GM10248 (cell line): Measurements from ENCODE around the gene RNF130.

ENCODE experiments used
- CTCF ChIA-PET: fragments of 300-600 bp; sonication (Branson Sonifier 250); formaldehyde crosslinking; extraction: SDS; loops from one replicate; lab custom pipeline; 2021; ENCODE audit warnings: antibody characterized with exemption; lab: Yijun Ruan, JAX
- POLR2A ChIA-PET: fragments of 350-650 bp; sonication (Branson Sonifier 250); formaldehyde crosslinking; extraction: SDS; loops from one replicate; lab custom pipeline; 2020; ENCODE audit warnings: antibody characterized with exemption; lab: Yijun Ruan, JAX
- DNase-seq: peaks from one replicate; pipeline ENCODE4 v3.0.0; 2012; ENCODE audit errors: extremely low spot score
- TF ChIP-seq, protein P1 (sequence below): IDR thresholded peaks from 2 replicates; pipeline ENCODE4 v1.5.1; 2012; ENCODE audit warnings: mild to moderate bottlenecking, low read depth; ENCODE audit errors: extremely low read depth, missing control alignments, control extremely low read depth

Gene RNF130

DNA sequence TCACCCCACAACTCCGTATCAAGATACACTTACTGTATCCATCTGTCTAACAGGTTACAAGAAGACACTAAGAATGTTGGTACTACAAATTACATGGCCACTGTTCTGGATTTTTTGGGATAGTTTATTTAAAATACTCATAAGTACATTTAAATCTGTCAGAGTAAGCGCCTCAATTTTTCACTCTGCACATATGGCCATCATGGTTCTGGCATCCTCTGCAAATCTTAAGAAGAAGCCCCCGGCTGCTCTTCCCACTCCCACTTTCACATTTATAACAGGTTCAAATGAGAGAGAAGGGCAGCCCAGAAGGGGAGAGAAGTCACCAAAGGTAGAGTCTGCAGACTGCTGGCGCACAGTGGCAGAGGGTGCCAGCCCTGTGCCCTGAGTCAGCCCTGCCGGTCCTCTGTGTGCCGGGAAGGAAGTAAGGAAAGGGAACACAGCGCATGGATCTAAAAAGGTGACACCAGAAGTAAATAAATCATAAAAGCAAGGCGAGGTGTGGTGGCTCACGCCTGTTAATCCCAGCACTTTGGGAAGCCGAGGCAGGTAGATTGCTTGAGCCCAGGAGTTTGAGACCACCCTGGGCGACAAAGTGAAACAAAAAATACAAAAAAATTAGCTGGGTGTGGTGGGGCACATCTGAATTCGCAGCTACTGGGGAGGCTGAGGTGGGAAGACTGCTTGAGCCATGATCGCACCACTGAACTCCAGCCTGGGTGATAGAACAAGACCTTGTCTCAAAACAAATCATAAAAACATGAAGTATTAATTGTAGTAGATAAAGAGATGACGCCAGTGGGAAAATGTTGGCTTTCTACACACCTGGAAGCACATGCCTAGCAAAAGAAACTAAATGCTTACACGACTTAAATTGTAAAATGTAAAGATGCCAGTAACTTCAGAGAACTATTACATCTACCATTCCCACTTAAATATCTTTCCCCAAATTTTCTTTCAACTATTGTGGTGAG, 30.0 kb downstream of the RNF130 start:
- DNase-seq, result no peak
- ChIA-PET POLR2A (no interaction called here), CTCF (interaction anchor here (1.3 kb wide), 1 partner anchor 18 kb away, joined by 3 read pairs; no protein-coding TSS in a partner anchor)
- TF ChIP-seq, protein P1, sequence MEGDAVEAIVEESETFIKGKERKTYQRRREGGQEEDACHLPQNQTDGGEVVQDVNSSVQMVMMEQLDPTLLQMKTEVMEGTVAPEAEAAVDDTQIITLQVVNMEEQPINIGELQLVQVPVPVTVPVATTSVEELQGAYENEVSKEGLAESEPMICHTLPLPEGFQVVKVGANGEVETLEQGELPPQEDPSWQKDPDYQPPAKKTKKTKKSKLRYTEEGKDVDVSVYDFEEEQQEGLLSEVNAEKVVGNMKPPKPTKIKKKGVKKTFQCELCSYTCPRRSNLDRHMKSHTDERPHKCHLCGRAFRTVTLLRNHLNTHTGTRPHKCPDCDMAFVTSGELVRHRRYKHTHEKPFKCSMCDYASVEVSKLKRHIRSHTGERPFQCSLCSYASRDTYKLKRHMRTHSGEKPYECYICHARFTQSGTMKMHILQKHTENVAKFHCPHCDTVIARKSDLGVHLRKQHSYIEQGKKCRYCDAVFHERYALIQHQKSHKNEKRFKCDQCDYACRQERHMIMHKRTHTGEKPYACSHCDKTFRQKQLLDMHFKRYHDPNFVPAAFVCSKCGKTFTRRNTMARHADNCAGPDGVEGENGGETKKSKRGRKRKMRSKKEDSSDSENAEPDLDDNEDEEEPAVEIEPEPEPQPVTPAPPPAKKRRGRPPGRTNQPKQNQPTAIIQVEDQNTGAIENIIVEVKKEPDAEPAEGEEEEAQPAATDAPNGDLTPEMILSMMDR, result no peak

DNA sequence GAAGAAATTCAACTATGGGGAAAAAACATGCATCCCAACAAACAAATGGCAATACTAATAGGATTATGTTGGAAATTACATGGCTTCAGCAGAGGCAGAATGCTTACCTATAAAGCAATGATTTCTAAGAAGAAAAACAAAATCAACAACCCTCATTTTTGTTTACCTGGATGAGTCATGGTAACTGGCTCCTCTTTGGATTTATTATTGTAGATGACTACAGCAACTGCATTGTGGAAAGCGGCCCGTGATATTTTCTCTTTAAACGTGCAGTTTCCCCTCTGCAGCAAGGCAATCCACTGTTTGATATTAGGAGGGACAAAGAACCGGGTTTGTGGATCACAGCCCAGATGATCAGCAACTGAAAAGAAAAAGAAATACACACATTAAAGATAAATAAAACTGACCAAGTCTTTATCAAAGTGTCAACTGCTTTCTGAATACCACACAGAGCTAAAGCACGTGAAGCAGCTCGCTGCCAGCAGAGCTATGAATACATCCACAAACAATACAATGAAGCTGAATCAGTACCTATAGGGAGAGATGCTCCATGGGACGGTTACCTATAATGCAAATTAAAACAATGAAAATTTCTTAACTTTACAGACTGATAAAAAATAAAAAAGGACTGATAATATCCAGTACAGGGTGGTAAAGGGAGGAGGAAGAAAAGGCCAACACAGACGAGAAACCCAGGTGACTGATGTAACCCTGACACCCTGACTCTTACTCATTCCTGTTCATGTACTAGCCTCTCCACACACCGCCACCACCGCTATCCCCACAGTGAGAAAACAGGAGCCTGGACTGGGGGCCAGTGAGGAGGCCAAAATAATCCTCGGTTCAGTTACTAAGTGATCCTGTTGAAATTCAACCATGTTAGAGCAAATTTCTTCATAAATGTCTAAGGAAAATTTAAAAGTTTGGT, 31.0 kb downstream of the RNF130 start:
- no peak for DNase-seq
- ChIA-PET POLR2A (no interaction called here), CTCF (no interaction called here)
- TF ChIP-seq, protein P1, result no peak

DNA sequence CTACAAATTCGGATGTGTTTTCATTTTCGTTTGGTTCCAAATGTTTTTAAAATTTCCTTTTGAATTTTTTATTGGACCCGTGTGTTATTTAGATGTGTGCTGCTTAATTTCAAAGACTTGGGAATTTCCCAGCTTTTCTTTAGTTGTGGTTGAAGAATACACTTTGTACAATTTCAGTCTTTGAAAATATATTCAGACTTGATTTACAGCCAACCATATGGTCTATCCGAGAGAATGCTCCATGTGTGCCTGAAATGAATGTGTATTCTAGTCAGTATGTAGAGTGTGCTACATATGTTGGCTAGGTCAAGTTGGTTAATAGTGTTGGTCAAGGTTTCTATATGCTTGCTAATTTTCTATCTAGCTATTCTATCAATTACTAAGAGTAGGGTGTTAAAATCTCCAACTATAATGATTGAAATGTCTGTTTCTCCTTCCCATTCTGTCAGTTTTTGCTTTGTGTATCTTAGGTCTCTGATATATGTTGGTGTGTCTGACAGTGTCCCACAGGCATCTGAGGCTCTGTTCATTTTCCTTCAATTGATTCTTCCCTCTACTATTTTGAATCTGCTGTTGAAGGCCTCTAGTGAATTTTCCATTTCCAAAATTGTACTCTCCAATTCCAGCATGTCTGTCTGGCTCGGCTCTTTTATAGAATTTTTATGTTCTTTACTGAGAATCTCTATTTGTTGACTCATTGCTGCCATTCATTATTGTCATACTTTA, 36.2 kb downstream of the RNF130 start:
- CTCF ChIA-PET, result no interaction called here
- no peak for DNase-seq
- TF ChIP-seq, protein P1, result no peak
- POLR2A ChIA-PET, result no interaction called here

DNA sequence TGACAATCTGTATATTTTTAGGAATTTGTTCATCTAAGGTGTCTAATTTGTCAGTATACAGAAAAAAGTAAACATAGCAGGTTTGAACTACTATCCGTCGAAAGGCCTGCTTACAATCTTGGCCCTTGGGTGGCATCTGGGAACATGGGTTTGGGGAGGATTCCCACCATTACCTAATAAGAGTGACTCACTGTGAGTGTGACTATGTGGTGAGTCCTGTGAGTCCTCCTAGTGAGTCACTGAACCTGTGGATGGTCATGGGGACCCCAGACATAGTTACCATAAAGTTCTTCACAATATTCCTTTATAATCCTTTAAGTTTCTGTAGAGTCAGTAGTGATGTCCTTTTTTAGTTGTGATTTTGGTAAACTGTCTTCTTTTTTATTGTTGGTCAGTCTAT, 37.0 kb downstream of the RNF130 start:
- CTCF ChIA-PET, result no interaction called here
- POLR2A ChIA-PET, result no interaction called here
- DNase-seq, result no peak
- TF ChIP-seq, protein P1, result no peak

DNA sequence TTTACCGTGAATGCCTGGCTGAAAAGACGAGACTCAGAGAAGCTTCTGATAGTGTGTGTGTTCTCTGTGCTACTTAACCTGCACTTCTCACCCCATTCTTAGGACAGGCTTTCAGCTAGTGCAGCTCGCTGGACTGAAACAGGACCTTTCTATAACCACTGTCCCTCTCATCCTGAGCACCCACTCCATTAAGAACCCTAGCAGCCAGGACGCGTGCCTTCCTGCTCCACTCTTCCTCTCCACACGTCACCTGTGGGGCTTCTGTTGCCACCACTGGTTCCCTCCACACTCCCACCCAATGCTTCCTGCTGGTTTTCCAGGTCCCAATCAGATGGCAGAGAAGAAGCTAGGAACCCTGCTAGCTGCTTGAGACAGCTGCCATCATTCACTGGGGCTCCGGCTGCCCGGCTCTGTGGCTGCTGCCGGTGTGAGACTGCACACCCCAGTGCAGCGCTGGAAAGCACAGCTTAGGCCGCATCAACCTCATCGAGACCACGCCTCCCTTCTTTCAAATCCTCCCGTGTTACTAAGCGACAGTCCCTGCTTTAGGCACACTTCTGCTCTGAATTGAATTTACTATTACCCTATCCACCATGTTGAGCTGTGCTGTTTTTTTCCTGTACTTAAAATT, 44.0 kb downstream of the RNF130 start:
- ChIA-PET POLR2A (interaction anchor here (0.5 kb wide), 1 partner anchor 20 kb away, joined by 3 read pairs; no protein-coding TSS in a partner anchor), CTCF (interaction anchor here (1.1 to 2.6 kb wide), 2 partner anchors 9 to 13 kb away, joined by 3 to 6 read pairs; no protein-coding TSS in a partner anchor)
- TF ChIP-seq, protein P1, result no peak
- DNase-seq, result no peak
